HTR-8/SVneo (cell line): ENCODE measurements around the gene GABRD.
A peak's percentile ranks its signal among the peaks of the same experiment; 100 is the strongest.

ENCODE experiments used
- DNase-seq: peaks from one replicate; pipeline ENCODE4 v3.0.0; 2011; ENCODE audit warnings: low spot score, mixed read lengths; ENCODE audit not compliant: insufficient read length
- FAIRE-seq: peaks from 2 replicates; lab custom pipeline; 2011; peaks lifted over from hg19 to GRCh38; lab: Jason Lieb, UNC

Gene GABRD

DNA sequence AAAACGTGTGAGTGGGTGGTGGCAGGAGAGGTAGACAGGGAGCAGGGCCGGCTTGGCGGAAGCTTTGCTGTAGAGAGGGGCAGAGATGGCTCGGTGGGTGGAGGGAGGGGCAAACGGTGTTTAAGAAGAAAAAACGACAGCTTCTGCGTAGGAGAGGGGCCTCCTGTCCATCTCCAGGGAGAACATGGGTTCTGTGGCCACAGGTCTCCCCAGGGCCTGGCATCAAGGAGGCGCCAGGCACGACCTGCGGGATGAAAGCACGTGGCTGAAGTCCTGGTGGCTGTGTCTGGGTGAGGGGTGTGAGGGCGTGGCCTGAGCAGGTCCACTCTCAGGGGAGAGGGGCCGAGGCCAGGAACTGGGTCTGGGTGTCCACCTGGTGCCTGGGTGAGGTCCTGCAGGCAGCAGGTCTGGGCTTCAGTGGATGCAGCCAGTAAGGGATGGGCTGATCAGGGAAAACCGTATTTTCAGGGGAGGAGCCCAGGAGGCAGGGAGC is 30.1 kb downstream of the GABRD start:
- peak; percentile 70 for FAIRE-seq
- peak; percentile 68 for DNase-seq

DNA sequence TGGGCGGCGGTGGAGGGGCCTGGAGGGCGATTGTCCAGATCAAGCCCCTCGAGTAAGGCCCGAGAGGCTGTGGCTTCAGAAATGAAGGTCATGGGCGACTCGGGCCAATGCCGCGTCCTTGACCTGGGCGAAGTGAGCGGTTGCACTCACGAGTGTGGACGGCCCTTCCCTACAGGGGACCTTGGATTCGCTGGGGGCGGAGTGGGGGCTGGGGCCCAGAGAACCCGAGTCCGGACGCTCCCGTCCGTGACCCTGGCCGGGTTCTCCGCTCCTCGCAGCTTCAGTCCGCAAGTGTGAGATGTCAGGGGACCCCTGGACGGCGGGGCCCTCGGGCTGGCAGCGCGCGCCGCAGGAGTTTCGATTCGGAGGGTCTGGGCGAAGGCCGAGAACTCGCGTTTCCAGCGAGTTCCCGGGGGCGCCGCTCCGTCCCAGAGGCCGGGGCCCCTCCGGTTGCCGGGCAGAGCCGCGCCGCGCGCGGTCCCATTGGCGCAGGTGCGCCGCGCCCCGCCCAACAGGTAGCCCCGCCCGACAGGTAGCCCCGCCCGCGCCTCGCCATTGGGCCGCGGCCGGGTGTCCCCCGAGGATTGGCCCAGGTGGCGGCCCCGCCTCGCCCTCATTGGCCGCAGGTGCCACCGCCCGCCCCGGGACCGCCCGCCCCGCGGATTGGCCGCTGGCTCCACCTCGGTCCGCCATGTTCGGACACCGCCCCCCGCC is 30.7 kb downstream of the GABRD start, which contains the start of gene PRKCZ:
TSS of gene PRKCZ (plus strand) at position 694 of the 714 bp plus-strand sequence. CDS start 220 bp downstream, outside the sequence.
- peak; percentile 87 for FAIRE-seq
- DNase-seq = peak; percentile 94

DNA sequence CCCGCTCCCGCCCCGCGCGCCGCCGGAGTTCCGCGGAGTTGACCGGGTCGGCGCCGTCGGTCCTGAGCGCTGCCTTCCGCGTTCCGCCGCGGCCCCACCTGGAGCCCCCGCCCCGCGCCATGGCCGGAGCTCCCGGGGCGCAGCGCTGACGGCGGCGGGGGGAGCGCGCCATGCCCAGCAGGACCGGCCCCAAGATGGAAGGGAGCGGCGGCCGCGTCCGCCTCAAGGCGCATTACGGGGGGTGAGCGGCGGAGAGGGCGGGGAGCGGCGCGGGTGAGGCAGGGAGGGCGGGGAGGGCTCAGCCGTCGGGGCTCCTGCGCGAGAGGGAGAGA is 31.3 kb downstream of the GABRD start:
- peak; percentile 38 for DNase-seq

DNA sequence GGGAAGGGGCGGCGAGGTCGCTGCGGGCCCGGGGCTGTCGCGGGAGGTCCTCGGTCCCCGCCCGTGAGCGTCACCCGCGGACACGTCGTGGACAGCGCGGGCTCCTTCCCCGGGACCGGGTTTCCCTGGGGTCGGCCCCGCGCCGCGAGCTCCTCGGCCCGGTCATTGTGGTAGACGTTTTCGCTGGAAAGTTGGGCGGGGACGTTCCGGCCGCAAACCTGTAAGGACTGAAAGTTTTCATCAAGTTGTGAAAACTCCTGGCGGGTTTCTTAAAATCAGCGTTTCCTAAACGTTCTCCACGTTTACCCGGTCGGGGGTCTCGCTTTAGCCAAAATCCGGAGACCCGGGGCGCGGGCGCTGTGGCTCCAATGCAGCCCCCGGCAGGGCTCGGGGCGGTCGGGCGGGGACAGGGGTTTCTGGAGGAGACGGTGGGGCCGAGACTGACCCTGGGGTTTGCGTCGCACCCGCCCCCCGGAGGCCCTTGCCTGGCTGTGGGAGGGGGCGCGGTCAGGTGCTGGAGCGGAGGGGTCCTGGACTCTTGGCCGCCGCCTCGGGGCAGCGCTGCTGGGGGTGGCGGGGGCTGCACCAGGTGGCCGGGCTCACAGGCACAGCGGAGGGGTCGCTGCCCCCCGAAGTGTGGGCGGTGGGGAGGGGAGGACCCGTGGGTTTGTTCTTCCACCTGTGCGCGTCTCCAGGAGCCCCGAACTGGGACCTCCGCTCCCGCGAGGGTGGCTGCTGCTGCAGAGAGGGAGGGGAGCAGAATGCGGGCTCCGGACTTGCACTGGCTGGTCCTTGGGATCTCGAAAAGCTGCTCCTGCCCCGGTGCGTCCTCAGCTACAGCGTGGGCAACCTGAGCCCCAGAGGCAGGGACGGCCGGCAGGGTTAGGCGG is 31.9 kb downstream of the GABRD start:
- no peak for FAIRE-seq
- no peak for DNase-seq

More for the DNA sequence above, 31.3 kb downstream of the GABRD start:
- FAIRE-seq = no peak

DNA sequence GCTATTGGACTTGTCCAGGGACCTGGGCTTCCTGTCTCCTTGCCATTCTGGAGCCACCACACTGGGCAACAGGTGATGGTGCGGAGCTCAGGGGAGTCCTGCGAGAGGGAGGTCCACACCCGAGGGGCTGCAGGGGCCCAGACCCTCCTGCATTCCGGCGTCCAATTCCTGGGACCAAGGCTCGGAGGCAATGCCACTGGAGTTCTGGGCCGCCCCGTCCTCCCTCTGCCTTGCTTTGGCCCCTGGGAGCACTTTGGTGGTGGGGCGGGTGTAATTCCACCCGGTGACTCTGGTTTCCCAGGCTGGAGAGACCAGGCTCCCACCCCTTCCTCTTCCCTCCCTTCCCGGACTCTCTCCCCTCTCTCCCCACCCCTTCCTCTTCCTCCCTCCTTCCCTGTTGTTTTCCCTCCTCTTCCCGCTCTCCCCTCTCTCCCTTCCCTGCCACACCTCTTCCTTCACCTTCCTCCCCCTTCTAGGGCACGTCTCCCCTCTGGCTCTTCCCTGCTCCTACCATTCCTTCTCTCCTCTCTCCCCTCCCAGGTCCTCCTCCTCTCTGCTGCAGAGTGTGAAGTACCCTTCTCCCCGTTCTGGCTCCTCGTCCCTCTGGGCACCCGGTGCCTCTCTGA is 33.0 kb downstream of the GABRD start:
- DNase-seq = no peak
- FAIRE-seq = no peak

DNA sequence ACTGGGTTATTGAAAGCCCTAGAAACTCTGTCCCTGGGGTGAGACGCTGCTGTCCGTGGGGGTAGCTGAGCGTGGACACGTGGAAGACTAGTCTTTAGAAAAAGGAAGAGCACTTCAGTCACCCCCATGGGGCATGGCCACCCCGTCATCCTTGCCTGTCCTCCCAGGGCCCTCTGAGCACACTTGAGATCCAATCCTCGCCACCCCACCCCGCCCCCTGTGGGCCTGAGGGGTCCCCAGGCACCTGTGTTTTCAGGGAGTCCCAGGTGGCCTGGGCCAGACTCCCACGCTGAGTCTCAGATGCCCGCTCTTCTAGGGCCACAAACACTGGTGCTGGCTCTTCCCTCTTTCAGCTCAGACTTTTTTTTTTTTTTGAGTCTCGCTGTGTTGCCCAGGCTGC is 33.6 kb downstream of the GABRD start:
- DNase-seq (no peak), FAIRE-seq (no peak)

DNA sequence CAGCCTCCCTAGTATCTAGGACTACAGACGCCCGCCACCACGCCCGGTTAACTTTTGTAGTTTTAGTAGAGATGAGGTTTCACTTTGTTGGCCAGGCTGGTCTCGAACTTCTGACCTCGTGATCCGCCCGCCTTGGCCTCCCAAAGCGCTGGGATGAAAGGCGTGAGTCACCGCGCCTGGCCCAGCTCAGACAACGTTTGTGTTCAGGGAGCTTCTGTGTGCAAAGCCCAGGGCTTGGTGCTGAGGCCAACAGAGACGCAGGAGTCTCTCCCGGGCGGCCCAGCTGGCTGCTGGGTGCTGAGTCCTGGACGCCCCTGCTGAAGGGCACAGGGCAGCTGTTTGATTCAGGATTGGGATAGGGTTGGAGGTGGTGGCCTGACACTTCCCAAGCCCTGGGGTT is 34.1 kb downstream of the GABRD start:
- FAIRE-seq = no peak

DNA sequence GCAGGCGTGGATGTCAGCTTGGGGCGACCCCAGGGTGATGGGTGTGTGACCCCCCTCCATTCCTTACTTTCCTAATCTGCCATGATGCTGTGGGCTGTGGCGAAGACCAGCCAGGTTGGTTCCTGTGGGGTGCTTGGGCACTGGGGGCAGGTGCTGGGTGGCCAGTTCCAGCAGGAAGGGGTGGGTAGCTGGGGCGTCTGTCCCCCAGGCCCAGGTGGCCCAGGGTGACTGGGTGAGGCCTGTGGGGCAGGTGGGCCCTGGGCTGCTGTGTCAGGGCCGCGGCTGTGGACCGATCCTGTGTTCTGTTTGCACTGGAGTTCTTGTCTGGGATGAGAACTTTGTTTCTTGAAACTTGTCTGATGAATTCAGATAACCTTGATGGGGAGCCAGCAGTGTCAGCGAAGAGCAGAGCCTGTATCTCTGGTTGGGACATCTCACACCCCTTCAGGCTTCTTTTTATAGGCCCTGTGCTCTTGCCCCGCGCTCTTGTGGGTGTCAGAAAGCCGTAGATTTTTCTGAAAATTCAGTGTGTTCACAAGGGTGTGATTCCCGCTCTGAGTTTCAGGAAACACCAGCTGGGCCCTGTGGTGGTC is 34.7 kb downstream of the GABRD start:
- DNase-seq (no peak), FAIRE-seq (no peak)

More for the DNA sequence above, 34.1 kb downstream of the GABRD start:
- DNase-seq = no peak

DNA sequence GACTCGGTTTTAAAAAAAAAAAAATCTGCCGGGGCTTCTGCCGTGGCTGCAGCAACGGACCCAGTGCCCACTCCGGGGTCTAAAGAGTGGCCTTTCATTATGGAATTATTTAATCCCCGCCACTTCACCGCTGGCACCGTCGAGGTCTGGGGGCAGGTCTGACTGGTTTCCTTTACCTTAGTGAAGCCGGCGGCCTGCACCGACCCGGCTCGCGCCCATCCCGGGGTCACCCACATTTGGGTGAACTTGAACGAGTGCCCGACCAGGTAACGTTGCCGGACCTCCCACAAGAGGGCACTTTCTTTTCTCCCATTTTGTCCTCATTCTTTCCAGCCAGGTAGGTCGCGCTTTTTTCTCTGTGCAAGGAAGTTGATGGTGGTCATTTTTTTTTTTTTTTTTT is 35.4 kb downstream of the GABRD start:
- DNase-seq = no peak

DNA sequence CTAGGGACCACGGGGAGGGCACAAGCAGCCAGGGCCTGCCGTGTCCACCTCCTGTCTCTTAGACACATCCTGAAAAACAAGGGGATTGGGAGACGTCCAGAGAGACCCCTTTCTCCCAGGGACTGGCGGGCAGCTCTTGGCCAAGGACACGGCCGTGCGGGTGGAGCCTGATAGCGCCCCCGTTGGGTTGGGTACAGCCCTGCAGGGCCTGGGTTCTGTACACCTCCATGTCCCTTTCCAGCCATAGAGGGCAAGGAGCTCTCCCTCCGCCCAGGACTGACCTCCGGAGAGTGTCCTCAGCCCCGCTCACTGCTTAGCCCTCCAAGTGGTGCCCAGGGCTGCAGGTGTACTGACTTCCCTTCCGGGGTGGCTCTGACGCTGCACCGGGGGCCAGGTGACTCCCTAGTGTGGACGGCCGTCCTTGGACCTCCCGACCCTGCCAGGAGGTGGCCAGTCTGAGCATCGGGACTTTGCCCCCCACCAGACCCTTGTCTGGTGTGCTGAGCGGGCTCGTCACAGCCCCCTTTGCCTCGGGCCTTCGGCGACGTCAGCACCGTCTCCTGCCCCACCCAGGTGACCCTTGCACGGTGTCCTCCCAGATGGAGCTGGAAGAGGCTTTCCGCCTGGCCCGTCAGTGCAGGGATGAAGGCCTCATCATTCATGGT is 36.9 kb downstream of the GABRD start:
- no peak for FAIRE-seq
- no peak for DNase-seq

More for the DNA sequence above, 35.4 kb downstream of the GABRD start:
- FAIRE-seq = no peak

DNA sequence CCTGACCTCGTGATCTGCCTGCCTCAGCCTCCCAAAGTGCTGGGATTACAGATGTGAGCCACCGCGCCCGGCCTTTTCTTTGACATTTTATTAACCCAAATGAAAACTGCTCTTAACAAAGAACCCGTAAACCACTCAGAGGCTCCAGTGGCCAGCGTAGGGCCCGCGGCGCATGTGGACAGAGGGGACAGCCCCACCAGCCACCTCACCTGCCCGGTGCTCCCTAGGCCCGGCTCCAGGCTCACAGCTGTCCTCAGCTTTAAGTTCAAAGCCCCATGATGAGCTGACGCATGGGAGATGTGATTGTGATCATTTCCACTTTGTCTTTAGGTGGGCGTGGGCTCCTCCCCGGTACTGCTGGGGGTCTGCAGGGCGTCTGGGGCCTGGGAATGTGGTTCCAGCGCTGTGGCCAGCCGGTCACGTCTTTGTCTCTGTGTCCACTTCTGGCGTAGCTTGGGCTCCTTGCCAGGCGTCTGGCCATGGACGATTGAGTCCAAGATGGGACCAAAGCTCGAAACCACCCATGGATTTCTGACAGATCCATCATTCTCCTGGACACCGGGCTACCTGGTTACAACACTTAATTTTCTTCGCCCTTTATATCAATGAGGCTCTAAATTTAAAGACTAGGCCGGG is 37.9 kb downstream of the GABRD start:
- FAIRE-seq (no peak), DNase-seq (no peak)

DNA sequence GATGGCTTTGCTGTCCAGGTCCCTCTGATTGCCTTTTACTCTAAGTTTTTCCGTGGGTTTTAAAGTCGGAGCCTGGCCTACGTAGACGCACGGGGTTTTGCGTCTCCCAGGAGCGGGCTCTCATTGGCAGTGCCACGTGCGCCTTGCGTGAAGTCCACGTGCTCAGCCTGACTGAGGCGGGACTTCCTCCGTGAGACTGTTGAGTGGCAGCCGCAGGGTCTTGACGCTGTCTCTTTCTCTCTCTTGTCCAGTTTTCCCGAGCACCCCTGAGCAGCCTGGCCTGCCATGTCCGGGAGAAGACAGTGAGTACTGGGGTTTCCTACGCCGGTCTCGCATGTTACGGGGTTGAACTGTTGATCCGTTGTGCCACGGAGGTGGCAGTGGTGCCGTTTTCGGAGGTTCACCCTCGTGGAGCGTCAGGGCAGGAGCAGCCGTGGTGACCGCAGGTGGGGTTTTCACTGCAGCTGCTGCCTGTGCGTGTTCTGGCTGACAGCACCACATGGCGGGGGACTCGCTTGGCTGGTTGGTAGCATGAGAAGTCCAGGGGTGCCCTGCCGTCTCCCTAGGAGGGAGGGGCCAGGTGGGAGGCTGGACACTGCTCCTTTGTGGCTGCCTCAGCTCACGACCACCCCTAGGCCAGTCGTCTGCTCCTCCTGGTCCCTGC is 40.3 kb downstream of the GABRD start:
- no peak for FAIRE-seq
- no peak for DNase-seq

DNA sequence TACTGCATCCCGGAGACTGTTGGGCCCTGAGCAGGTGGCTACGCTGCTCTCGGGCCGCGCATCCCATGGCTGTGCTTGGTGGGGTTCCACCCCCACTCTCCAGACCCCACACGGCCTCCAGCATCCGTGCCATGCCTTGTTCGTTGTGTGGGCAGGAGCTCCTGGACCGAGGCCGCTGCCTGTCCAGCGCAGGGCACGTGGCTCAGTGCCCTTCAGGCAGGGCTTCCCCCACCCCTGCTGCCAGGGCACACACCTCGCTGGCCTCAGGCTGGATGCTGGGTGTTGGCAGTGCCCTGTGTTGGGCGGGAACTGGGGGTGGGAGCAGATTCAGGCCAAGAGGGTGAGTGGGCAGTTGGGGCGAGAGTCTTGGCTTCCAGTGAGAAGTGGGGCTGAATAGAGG is 40.9 kb downstream of the GABRD start:
- DNase-seq (no peak), FAIRE-seq (no peak)

DNA sequence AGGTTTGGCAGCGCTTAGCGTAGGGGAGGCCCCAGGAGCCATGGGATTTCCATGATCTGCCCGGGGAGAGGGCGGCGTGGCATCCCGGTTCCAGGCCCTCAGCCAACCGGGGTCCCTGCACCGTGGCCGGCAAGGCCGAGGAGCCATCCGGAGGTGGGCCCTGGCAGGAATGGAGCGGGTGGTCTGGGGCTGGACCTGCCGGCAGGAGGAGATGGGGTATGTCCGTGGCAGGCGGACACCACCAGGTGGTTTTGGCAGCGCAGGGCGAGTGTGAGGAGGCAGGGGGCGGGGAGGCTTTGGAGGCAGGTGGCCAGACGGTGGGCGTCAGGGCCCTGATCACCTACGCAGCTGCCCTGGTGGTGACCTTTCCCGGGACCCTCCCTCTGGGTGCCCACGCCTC is 41.4 kb downstream of the GABRD start:
- no peak for DNase-seq
- FAIRE-seq = no peak

DNA sequence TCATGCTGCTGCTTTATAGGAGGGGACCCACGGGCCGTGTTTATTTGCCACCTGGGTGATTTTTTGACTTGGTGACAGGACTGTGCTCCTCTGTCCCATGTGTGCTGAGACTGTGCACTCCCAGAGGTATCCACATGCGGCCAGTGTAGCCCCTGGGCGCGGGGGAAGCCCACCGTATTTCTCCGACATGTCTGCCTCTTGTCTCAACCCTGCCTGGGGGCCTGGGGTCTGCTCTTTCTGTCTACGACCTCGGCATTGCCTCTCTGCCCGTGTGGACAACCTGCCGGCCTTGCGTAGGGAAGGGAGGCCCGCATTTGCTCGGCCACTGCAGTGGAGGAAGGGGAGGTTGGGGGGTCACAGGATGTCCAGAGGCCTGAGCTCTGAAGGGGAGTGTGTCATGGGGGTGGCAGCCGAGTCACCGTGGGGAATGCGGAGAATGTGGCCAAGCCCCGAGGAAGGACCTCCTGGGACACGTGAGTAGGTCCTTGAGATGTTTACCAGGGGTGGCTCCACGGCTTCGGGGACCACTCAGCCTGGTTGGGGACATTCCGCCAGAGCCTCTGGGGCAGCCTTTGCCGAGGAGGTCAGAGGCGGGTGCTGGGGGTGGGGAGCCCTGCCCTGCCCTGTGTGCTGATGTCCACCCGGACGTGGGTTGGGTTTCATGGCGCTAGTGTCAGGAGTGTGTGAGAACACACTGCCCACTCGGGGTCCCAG is 42.1 kb downstream of the GABRD start:
- no peak for FAIRE-seq
- no peak for DNase-seq

DNA sequence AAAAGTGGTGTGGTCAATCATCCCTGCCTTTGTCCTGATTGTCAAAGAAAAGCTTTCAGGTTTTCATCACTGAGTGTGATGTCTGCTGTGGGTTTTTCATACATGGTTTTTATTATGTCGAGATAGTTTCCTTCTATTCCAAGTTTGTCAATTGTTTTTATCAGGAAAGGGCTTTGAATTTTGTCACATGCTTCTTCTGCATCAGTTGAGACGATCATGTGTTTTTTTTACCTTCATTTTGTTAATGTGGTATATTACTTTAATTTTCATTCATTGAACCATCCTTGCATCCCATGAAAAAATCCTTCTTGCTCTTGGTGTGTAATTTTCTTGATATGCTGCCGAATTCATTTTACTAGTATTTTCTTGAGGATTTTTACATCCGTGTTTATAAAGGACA is 46.6 kb downstream of the GABRD start:
- FAIRE-seq (no peak), DNase-seq (no peak)

DNA sequence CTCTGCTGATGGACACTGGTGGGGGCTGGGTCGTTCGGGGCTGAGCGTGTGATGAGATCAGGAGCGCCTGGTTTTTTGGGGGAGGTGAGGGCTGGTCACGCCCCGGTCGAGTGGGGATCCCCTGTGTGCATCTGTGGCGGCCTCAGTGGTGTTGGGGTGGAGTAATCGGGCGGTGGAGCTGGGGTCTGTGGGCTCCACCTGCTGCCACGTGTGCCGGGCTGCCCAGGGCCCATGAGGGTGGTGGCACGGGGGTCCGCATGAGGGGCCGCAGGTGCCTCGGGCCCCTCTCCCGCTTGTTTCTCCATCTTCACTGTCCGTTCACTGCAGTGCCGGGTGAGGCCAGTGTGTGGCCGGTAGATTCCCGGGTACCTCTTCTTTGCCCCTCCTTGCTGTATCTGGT is 48.2 kb downstream of the GABRD start:
- no peak for FAIRE-seq
- no peak for DNase-seq

DNA sequence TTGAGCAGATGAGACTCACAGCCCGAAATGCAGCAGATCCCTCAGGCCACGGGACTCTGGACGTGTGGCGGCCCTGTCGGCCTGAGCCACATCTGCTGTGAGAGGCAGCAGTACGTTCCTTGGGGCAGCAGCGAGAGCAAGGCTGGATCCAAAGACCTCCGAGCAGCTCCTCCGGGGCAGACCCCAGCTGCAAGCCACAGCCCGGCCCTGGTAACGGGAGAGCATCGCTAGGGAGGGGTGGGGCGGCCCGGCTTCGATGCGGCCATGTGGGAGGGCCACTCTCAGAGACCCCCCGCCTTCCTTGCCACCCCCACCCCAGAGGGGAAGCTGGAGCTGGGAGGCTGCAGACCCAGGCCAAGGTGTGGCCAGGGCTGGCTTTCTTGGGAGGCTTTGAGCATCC is 48.8 kb downstream of the GABRD start:
- FAIRE-seq (no peak), DNase-seq (no peak)
